SK-N-SH treated with all-trans-retinoic acid at 6 μM for 48 hours (cell line): ENCODE measurements around the gene DPRX.

Experiments used
- ATAC-seq: fragments of 200-7000 bp; cut with Tn5 transposase; 3 replicates; pipeline ENCODE4 v1.9.1; 2020; ENCODE audit warnings: mild to moderate bottlenecking, moderate library complexity
- ARNTL ChIP-seq: fragments of 450-650 bp; formaldehyde crosslinking; IDR thresholded peaks from 2 replicates; pipeline ENCODE4 v1.5.0; 2020; ENCODE audit warnings: low read depth, mild to moderate bottlenecking, moderate library complexity, borderline replicate concordance
- BACH2 ChIP-seq: fragments of 250-450 bp; sonication (Bioruptor Pico); IDR thresholded peaks from 2 replicates; pipeline ENCODE4 v1.9.0; 2021; ENCODE audit warnings: mild to moderate bottlenecking, borderline replicate concordance
- CREB5 ChIP-seq: fragments of 250-450 bp; sonication (Bioruptor Pico); IDR thresholded peaks from 2 replicates; pipeline ENCODE4 v1.5.1; 2020; ENCODE audit warnings: low read depth, mild to moderate bottlenecking, moderate library complexity
- CSDC2 ChIP-seq: fragments of 250-450 bp; sonication (Bioruptor Pico); IDR thresholded peaks from 2 replicates; pipeline ENCODE4 v1.5.0; 2020; ENCODE audit warnings: mild to moderate bottlenecking, moderate library complexity
- CSRNP3 ChIP-seq: fragments of 250-450 bp; sonication (Bioruptor Pico); IDR thresholded peaks from 2 replicates; pipeline ENCODE4 v1.5.1; 2021; ENCODE audit warnings: mild to moderate bottlenecking, moderate library complexity
- ESRRG ChIP-seq: fragments of 250-450 bp; sonication (Bioruptor Pico); IDR thresholded peaks from 2 replicates; pipeline ENCODE4 v1.6.1; 2021; ENCODE audit warnings: mild to moderate bottlenecking
- GLIS3 ChIP-seq: fragments of 250-450 bp; sonication (Bioruptor Pico); IDR thresholded peaks from 2 replicates; pipeline ENCODE4 v1.5.0; 2020; ENCODE audit warnings: mild to moderate bottlenecking, moderate library complexity
- ISL1 ChIP-seq: fragments of 250-450 bp; sonication (Bioruptor Pico); IDR thresholded peaks from 2 replicates; pipeline ENCODE4 v2.1.2; 2022; ENCODE audit warnings: mild to moderate bottlenecking, moderate library complexity
- OSR1 ChIP-seq: fragments of 250-450 bp; sonication (Bioruptor Pico); IDR thresholded peaks from 2 replicates; pipeline ENCODE4 v1.8.0; 2022; ENCODE audit warnings: moderate library complexity, mild to moderate bottlenecking, inconsistent platforms
- PATZ1 ChIP-seq: fragments of 250-450 bp; sonication (Bioruptor Pico); IDR thresholded peaks from 2 replicates; pipeline ENCODE4 v1.8.0; 2020; ENCODE audit warnings: mild to moderate bottlenecking, moderate library complexity, borderline replicate concordance
- POU6F1 ChIP-seq: fragments of 250-450 bp; sonication (Bioruptor Pico); IDR thresholded peaks from 2 replicates; pipeline ENCODE4 v1.8.0; 2021; ENCODE audit warnings: low read depth, mild to moderate bottlenecking, moderate library complexity, borderline replicate concordance
- PPARA ChIP-seq: fragments of 250-450 bp; sonication (Bioruptor Pico); IDR thresholded peaks from 2 replicates; pipeline ENCODE4 v1.5.0; 2020; ENCODE audit warnings: mild to moderate bottlenecking, borderline replicate concordance
- RARB ChIP-seq: fragments of 250-450 bp; sonication (Bioruptor Pico); IDR thresholded peaks from 2 replicates; pipeline ENCODE4 v1.8.0; 2021; ENCODE audit warnings: mild to moderate bottlenecking, moderate library complexity
- TOX ChIP-seq: fragments of 250-450 bp; sonication (Bioruptor Pico); IDR thresholded peaks from 2 replicates; pipeline ENCODE4 v1.8.0; 2021; ENCODE audit warnings: mild to moderate bottlenecking, moderate library complexity, borderline replicate concordance
- ZC3H10 ChIP-seq: fragments of 250-450 bp; sonication (Bioruptor Pico); IDR thresholded peaks from 2 replicates; pipeline ENCODE4 v1.5.1; 2021; ENCODE audit warnings: mild to moderate bottlenecking, moderate library complexity
- ZFP3 ChIP-seq: fragments of 250-450 bp; sonication (Bioruptor Pico); IDR thresholded peaks from 2 replicates; pipeline ENCODE4 v1.5.0; 2020; ENCODE audit warnings: mild to moderate bottlenecking, moderate library complexity
- ZFP30 ChIP-seq: fragments of 450-650 bp; formaldehyde crosslinking; IDR thresholded peaks from 2 replicates; pipeline ENCODE4 v1.5.0; 2022; ENCODE audit warnings: mild to moderate bottlenecking, moderate library complexity
- ZNF565 ChIP-seq: fragments of 450-650 bp; formaldehyde crosslinking; conservative IDR thresholded peaks from 2 replicates; pipeline ENCODE4 v1.5.0; 2020; ENCODE audit warnings: low read depth, mild to moderate bottlenecking, moderate library complexity
- ZNF70 ChIP-seq: fragments of 450-650 bp; formaldehyde crosslinking; IDR thresholded peaks from 2 replicates; pipeline ENCODE4 v1.5.0; 2020; ENCODE audit warnings: mild to moderate bottlenecking, moderate library complexity

The DPRX gene

GRCh38 chr19:53631949-53632407 is at the start of gene DPRX:
Gene DPRX, plus strand, starts transcription at chr19:53631999. Its CDS starts 108 bp downstream, at chr19:53632107.
- TF ChIP-seq ZC3H10 (no peak), ESRRG (CRISPR knock-in tag) (no peak), BACH2 (CRISPR knock-in tag) (no peak), TOX (CRISPR knock-in tag) (no peak), ISL1 (CRISPR knock-in tag) (no peak), PATZ1 (CRISPR knock-in tag) (no peak), PPARA (no peak), POU6F1 (no peak), ARNTL (no peak)
- ATAC-seq: no peak

- no peak for ATAC-seq
- TF ChIP-seq GLIS3 (CRISPR knock-in tag): no peak
- no peak for TF ChIP-seq ZC3H10
- TF ChIP-seq ZFP3 (CRISPR knock-in tag): no peak
- no peak for TF ChIP-seq TOX (CRISPR knock-in tag)
- TF ChIP-seq RARB (CRISPR knock-in tag): no peak
- TF ChIP-seq CSRNP3: no peak
- TF ChIP-seq POU6F1: no peak
- no peak for TF ChIP-seq ISL1 (CRISPR knock-in tag)
- no peak for TF ChIP-seq CREB5 (CRISPR knock-in tag)
- TF ChIP-seq OSR1: no peak
- TF ChIP-seq PPARA: no peak
- TF ChIP-seq ZFP30: no peak
- TF ChIP-seq ZNF565 (CRISPR knock-in tag): no peak
- no peak for TF ChIP-seq ESRRG (CRISPR knock-in tag)
These were observed 48.6 kb upstream of the DPRX start for GRCh38 chr19:53583181-53583580.

- no peak for ATAC-seq
- TF ChIP-seq ZNF70 (CRISPR knock-in tag) (no peak), CSDC2 (CRISPR knock-in tag) (no peak), PATZ1 (CRISPR knock-in tag) (no peak), CSRNP3 (no peak), CREB5 (CRISPR knock-in tag) (no peak), POU6F1 (no peak), ZC3H10 (no peak), BACH2 (CRISPR knock-in tag) (no peak), OSR1 (no peak)
These were observed 45.5 kb upstream of the DPRX start for GRCh38 chr19:53586277-53586691.
